NOMO-1 (cell line): Measurements from ENCODE around the gene SPI1.
"Not testable (repeated sequence)": the region's sequence is repeated elsewhere in the genome, so short reads cannot be mapped to it uniquely, and the experiment has no call there.

Experiments used
- DNase-seq, 2 experiments: peaks; one replicate each; lab custom pipeline; 2025; ENCODE audit not compliant: unreplicated experiment in 2 of 2; lab: John Stamatoyannopoulos, UW

SPI1 gene

DNA sequence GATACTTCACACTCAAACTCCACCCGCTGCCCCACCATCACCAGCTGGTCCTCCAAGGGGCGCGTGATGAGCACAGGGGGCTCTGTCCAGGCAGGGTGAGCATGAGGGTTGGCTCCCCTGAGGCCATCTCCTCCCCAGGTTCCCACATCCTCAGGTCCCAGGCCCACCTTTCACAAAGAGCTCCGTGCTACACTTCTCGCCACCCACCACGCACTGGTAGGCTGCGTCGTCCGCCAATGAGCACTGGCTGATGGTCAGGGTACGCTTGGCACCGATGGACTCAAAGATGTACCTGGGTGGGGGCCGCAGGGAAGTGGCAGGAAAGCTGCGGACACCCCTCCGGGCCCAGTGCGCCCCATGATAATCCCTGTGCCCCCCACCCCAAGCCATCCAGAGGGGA lies 35.5 kb downstream of the SPI1 start:
- no peak for DNase-seq

DNA sequence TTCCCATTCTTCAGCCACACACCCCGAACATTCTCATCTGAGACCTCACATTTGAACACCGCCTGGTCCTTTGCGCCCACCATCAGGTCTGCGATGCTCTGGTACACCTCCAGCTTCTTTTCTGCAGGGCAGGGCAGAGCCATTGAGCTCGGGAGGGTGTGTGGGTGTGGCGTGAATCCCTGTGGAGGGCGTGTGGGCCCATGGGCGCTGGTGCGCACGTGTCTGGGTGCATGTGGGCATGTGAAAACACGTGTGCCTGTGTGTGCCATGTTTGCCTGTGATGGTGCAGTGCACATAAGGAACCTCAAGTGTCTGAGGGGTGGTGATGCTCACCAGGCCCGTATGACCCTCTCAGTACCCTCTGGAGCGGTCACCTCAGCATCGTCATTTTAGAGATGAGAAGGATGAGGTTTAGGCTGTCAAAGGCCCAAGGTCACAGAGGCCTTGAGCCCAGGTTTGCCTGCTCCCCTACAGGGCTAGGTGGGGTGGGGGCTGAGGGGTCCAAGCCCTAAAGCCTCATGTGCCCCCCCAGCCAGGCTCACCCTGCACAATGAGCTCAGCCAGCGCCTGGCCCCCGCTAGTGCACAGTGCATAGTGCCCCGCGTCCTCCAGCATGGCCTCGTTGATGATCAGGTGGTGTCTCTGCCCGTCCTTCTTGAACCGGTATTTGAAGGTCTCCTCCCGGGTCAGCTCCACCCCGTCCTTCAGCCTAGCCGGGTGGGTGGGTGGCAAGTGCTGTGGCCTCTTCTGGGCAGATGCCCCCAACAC lies 36.1 kb downstream of the SPI1 start:
- DNase-seq: no peak

DNA sequence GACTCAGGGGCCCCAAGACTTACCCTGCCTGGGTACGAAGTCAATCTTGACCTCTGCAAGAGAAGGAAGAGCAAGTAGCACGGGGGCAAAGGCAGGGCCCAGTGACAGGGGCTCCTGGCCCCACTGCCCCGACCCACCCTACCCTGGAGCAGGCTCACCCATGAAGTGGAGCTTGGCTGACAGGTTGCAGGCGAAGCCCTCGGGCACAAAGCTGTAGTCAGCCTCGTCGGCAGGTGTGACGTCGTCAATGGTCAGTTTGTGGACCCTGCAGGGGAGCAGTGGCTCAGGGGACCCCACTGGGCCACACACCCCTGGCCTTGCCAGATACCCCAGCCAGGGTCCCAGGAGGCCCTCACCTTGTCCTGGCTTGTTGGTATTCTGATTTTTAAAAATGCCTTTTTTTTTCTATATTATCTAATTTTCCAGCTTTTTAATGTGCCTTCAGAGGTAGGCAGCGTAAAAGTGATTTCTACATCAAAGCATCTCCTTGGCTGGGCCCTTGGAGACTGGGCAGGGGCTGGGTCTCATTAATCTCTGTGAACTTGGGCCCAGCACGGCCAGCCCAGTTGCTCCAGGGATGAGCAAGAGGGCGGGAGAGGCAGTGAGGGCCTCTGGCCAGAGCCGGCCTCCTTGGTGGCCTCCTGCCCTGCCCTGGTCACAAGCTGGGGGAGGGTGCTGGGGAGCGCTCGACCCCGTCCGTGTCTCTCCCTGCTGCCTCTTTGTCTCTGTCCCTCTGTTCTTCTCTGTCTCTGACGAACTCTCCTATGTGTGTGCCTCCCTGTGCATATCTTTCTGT lies 37.2 kb downstream of the SPI1 start:
- DNase-seq: no peak

DNA sequence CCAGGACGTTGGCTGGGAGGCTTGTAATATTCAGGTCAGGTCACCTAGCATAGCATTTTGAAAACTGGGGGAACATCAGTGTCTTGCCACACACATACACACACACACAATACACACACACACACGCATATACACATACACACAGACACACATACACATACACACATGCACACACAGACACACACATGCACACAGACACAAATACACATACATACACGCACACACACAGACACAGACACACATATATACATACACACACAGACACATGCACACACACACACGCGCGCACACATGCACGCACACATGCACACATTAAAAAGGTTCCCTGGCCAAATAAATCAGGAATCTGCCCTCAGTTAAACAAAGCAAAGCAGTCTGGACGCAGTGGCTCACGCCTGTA lies 38.3 kb downstream of the SPI1 start:
- DNase-seq: no peak

DNA sequence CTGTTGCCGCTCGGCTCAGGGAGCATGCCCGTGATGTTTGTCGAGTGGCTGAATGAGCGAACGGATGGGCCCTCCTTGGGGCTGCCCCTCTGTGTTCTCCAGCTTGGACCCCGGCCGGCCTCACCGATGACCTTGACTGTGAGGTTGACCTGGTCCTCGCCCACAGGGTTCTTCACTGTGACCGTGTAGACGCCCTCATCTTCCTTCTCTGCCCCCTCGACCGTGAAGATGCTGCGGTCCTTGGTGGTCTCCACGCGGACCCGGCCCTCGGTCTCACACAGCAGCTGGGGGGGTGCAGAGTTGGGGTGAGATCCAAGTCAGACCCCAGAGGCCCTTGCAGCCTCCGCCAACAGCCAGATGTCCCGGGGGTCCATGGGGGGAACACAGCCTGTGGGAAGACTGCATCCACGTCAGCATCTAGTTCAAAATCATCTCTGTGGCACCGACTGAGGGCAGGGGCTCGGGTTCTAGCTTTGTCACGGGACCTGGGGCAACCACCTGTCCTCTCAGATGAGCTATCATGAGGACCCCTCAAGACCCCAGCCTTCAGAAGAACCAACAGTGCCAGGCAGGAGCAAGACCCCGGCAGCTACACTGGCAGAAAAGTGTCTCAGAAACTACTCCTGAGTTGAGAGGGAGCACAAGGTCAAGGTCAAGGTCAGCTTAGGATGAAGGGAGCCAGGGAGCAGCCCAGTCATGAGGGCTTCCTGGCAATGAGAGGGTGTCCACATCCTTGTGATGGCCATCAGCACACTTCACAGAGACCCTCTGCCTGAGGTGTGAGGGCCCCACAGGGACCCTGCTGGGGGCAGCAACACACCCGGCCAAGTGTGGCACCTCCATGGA lies 39.7 kb downstream of the SPI1 start:
- DNase-seq: no peak

DNA sequence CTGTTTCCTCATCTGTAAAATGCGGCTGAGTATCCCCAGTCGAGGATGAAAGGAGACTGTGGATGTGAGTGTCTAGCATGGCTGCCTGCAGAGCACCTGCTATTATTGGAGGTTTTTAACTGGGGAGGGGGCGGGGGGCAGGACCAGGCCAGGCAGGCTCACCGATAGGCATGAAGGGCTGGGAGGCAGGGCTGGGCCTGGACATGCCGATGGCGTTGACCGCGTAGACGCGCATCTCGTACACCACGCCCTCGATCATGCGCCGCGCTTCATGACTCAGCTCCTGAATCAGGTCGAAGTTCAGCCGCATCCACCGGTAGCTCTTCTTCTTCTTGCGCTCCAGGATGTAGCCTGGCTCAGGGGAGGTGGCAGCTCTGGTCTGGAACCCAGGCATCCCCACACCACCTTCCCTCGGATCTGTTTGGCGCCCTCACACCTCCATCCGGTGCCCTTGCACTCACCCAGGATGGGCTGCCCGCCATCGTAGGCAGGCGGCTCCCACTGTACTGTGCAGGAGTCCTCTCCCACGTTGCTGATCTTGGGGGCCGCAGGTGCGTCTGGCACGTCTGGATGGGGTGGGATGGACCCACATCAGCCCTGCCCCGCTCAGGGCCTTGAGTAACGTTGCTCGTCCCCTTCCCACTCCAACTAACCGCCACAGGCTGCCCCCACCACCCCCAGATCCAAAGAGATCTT lies 41.0 kb downstream of the SPI1 start:
- DNase-seq: no peak

DNA sequence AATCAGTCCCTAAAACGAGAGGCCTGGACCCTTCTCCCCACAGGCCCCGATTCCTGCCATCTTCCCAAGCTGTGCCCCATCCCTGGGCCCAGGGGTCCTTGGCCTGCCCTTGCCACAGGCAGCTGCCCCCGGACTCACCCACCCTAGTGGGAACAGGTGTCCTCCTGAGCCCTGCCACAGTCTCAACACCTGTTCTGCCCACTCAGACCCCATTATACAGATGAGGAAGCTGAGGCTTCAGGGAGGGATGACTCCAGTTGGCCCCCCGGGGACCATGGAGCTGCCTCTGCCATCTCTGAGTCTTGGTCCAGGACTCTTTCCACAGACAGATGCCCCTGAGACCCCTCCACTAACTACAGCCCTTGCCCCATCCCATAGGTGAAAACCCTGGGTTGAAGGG lies 41.8 kb downstream of the SPI1 start:
- no peak for DNase-seq

DNA sequence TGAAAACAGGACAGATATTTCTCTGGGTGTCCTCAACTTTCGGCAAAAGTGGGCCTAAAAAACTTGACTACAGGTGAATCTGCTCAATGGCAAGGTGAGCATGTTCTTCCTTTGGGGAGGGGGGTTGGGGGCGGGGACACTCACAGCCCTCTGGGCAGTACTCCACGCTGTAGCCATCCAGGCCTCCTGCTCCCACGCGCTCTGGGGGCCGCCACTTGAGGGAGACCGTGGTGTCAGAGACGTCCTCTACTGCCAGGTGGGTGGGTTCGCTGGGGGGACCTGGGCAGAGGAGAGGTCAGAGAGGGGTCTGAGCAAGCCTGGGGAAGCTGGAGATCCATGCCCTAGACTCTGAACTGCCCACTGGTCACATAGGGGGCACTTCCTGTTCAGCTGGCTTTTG lies 42.6 kb downstream of the SPI1 start:
- no peak for DNase-seq

DNA sequence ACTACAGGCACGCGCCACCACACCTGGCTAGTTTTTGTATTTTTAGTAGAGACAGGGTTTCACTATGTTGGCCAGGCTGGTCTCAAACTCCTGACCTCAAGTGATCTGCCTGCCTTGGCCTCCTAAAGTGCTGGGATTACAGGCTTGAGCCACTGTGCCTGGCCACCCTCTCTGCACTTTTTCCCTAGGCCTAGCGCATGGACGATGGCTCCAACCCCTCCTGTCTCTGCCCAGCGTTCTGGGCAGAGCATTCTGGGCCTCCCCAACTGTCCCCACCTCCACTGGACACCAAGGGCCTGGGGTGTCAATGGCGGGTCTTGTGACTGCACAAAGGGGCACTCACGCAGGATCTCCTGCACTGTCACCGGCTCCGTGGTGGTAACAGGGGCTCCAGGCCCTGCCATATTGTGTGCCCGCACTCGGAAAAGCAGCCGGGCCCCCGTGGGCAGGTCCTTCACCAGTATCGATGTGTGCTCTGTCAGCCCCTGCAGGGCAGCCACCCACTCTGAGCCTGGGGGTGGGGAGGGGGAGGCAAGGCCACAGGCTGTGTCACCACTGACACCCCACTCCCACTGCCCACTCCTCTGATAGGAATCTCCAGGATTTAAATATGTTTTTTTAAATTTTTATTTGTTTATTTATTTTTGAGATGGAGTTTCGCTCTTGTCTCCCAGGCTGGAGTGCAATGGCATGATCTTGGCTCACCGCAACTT lies 43.5 kb downstream of the SPI1 start:
- not testable (repeated sequence) for DNase-seq

DNA sequence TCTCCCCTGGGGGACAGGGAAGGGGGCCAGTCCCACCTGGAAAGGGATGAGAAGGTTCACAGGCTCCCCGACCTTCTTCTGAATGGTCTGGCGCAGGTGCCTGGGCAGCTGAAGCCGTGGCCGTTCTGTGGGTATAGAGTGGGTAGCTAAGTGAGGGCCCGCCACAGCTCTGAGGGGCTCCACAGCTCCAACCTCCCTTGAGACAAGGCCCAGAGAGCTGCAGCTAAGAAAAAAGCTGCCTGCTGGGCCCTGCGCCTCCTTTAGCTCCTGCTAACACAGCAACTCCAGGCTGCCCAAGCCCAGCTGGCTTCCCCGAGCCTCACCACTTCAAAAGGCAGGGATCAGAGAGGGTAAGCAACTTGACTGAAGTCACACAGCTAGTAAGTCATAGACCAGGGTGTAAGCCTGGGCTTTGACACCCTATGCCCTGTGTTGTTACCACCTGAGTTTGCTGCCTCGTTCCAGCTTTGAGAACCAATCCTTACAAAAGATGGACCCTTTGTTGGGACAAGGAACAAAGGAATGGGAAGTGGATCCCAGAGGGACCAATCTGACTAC lies 44.4 kb downstream of the SPI1 start:
- DNase-seq: no peak

DNA sequence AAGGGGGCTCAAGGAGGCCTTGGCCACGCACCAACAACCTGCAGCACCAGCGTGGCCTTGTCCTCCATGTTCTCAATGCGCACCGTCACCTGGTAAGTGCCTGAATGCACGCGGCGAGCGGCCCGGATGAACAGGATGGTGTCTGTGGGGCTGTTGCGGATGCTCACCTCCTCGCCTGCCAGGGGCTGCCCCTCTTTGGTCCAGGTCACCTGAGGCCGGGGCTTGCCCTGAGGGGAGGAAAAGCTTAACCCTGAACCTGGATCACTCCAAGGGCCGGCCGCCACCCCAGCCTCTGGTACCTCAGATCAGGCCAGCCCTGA lies 44.9 kb downstream of the SPI1 start:
- DNase-seq: no peak

DNA sequence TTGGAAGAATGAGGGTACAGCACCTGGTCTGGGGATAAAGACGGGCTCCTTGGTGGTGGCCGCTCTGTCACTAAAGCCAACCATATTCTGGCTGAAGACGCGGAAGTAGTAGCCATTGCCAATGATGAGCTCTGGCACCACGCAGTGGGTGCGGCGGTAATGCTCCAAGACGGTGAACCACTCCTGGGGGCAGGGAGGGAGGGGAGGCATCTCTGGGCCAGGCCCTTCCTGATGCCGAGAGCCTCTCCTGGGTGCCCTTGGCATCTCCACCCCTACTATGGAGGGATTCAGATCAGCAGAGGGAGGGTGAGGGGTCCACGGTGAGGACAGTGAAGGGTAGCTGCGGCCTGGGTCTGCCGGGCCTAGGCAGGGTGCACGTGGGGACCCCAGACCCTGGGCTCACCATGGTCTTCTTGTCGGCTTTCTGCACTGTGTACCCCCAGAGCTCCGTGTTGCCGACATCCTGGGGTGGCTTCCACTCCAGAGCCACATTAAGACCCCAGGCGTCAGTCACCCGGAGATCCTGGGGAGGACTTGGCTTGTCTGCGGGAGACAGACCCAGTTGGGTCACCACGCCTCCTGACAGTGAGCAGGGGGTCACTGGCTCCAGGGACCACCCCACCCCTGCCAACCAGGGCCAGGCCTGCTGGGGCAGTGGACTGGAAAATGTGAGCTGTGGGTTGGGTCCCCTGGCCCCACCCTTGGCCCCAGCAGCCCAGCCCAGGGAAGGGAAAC lies 45.4 kb downstream of the SPI1 start:
- DNase-seq: no peak

DNA sequence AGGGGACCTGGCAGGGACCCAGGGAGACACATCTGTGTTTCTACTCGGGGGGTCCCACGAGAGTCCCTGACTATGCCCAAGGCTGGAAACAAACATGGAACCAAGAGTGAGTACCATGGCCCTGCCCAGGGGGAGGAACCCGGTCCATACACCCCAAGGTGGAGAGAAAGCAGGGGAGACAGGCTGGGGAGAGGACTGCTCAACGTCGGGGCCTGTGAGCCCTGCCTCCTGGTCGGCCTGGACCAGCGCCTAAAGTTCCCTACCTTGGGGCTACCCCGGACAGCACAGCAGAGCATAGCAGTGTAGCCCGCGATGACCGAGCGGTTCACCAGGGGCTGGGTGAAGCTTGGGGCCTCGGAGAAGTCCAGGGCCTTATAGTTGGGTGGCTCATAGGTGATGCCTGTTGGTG lies 46.0 kb downstream of the SPI1 start:
- DNase-seq: no peak

DNA sequence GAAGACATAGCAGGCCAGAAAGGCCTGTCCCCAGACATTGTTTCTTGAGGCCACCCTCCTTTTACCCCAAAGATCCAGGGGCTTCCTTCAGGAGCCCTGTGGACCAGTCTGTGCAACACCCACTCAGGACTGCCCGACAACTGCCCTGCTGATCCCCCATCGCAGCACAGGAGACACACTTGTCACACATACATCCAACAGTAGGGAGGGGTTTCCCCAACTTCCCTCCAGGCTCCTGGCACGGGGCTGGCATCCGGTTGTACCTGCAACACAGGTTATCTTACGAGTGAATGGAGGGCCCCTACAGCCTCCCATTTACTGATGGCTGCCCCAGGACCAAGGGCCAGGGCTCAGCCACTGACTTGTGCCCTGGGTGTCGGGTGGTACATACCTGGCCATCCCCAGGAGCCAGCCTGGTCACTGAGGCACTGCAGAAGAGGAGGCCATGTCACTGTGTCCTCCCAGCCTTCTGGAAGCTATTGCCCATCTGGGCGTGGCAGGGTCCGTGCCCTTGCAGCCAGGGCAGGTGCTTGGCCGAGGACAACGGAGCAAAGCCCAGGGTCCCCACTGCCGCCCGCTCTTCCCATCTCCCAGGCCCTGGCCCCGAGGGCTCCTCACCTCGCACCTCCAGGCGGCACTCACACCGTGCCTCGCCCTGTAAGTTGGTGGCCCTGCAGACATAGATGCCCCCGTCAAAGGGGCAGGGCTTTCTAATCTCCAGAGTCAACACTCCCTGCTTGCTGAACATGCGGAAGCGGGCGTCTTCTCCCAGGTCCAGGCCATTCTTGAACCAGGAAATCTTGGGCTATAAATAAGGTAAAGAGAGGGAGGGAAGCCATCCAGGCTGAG lies 46.7 kb downstream of the SPI1 start:
- DNase-seq: no peak

DNA sequence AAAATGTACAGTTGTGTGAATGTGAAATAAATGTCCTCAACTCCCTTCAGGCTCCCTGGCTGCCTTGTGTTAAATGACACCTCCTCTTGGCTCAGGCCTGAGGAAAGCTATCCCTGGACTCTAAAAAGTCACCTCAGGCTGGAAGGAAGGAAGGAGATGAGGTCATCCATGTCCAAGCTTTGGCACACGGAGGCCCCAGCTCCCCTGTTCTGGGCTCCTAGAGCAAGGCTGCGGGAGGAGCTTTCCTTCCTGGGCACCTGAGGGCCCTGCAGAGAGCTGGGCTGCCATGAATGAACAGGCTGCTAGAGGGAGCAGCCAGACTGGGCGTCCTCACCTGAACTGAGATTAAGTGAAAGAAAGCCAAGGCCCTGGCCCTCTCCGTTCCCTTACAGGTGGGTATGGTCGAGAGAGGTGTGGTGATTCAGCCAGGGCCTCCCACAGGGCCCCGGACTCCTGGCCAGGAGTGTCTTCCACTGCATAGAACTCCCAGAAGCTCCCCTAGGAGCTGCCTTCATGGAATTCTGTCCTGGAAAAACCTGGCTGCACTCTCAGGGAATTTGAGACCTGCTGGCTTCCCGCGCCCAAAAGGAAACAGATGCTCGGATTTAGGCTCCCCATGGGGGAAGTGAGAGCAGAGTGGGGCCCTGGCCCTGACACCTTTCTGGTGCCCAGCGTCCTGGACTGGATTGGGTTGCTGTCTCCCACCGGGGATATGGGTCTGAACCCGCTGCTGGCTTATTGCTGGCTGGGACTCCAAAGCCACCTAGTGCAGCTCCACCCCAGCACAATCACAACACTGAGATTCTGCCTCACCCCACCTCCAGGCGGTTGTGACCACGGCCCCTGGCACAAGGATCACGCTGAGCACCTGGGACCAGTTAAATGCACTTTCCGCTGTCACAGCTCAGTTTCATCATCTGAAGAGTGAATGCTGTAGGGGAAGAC lies 48.1 kb downstream of the SPI1 start:
- no peak for DNase-seq

DNA sequence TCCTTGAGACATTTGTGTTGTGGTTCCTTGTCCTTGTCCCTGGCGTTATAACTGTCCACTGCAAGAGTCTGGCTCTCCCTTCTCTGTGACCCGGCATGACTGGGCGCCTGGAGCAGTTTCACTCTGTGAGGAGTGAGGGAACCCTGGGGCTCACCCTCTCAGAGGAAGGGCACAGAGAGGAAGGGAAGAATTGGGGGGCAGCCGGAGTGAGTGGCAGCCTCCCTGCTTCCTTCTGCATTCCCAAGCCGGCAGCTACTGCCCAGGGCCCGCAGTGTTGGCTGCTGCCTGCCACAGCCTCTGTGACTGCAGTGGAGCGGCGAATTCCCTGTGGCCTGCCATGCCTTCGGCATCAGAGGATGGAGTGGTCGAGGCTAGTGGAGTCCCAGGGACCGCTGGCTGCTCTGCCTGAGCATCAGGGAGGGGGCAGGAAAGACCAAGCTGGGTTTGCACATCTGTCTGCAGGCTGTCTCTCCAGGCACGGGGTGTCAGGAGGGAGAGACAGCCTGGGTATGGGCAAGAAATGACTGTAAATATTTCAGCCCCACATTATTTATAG lies 48.8 kb downstream of the SPI1 start:
- no peak for DNase-seq
